BLaER1 treated with 17β-estradiol and CSF1 and Interleukin-3, amounts not matched to agents 10 nM and 100 nM (cell line): ENCODE results near the gene CLEC16A.
"Not testable (repeated sequence)": the region's sequence is repeated elsewhere in the genome, so short reads cannot be mapped to it uniquely, and the experiment has no call there.

ENCODE experiments used
- H3K27ac ChIP-seq, 11 experiments: shearing (Covaris generic); formaldehyde crosslinking; 2 replicates each; pipeline ENCODE4 v1.8.1; 2022
- H3K27me3 ChIP-seq, 11 experiments: shearing (Covaris generic); formaldehyde crosslinking; 2 replicates each; pipeline ENCODE4 v1.8.1; 2022
- H3K36me3 ChIP-seq, 11 experiments: shearing (Covaris generic); formaldehyde crosslinking; 2 replicates each; pipeline ENCODE4 v1.8.1; 2022
- H3K4me1 ChIP-seq, 10 experiments: shearing (Covaris generic); formaldehyde crosslinking; 2 replicates each; pipeline ENCODE4 v1.8.1; 2022
- H3K4me2 ChIP-seq, 11 experiments: shearing (Covaris generic); formaldehyde crosslinking; 2 replicates each; pipeline ENCODE4 v1.8.1; 2022
- H3K4me3 ChIP-seq, 10 experiments: shearing (Covaris generic); formaldehyde crosslinking; 2 replicates each; pipeline ENCODE4 v1.8.1; 2022
- H3K9ac ChIP-seq, 11 experiments: shearing (Covaris generic); formaldehyde crosslinking; 2 replicates each; pipeline ENCODE4 v1.8.1; 2022
- H3K9me3 ChIP-seq, 11 experiments: shearing (Covaris generic); formaldehyde crosslinking; replicated peaks in 1 of 11; 2 replicates each; pipeline ENCODE4 v1.8.1; 2022
- H4K20me1 ChIP-seq, 11 experiments: shearing (Covaris generic); formaldehyde crosslinking; 2 replicates each; pipeline ENCODE4 v1.8.1; 2022
- Cebpa-rat ChIP-seq, 11 experiments: shearing (Covaris generic); IDR thresholded peaks; 2 replicates each; pipeline ENCODE4 v1.8.1; 2022

CLEC16A gene

DNA sequence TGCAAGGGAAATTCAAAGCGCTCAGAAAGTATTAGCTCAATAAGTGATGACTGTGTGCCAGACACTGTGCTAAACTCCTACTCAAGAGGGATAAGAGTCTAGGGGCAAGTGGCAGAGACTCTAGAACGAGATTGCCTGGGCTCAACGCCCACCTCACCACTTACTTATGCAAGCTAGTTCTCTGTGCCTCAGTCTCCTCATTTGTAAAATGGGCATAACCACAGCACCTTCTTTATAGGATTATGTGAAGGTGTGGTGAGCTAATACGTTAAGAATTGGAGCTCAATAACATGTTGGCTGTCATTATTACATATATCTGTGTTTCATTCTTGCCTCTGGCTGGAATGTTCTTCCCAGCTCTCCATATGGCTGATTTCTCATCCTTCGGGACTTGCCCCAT lies 17.5 kb upstream of the CLEC16A start:
- H3K4me3 ChIP-seq: no peak overlapping the region
- peaks cover 16 to 52% (median 27%) of the 10 kb centered on the region in 10 experiments; a peak in 19 of 20 replicates for H3K4me1 ChIP-seq
- peaks cover 68 to 100% (median 78%) of the 10 kb centered on the region in 11 experiments for H3K36me3 ChIP-seq

GRCh38 chr16:10927497-10928112 lies 16.8 kb upstream of the CLEC16A start:
- Histone ChIP-seq H3K9ac (no peak overlapping the region), H3K27me3 (no peaks in the 10 kb centered on the region), H4K20me1 (peaks cover 55 to 99% (median 80%) of the 10 kb centered on the region in 11 experiments; a peak in 21 of 22 replicates), H3K4me2 (no peak overlapping the region), H3K4me3 (no peak overlapping the region), H3K27ac (no peak overlapping the region), H3K4me1 (peaks cover 12 to 47% (median 28%) of the 10 kb centered on the region in 10 experiments; a peak in 18 of 20 replicates), H3K9me3 (no peaks in the 10 kb centered on the region), H3K36me3 (peaks cover 64 to 93% (median 76%) of the 10 kb centered on the region in 11 experiments)
- no peak for TF ChIP-seq Cebpa-rat (IDR thresholded peaks at IDR 0.05)

More for the DNA sequence above, 17.5 kb upstream of the CLEC16A start:
- no peak for TF ChIP-seq Cebpa-rat (IDR thresholded peaks at IDR 0.05)
- Histone ChIP-seq H3K27ac (no peak overlapping the region), H3K27me3 (no peaks in the 10 kb centered on the region), H3K4me2 (no peak overlapping the region), H3K9ac (no peak overlapping the region), H3K9me3 (no peaks in the 10 kb centered on the region), H4K20me1 (peaks cover 53 to 99% (median 79%) of the 10 kb centered on the region in 11 experiments; a peak in 21 of 22 replicates)

- Histone ChIP-seq H4K20me1 (peaks cover 61 to 100% (median 85%) of the 10 kb centered on the region in 11 experiments; a peak in 21 of 22 replicates), H3K4me2 (peak overlapping the region in 5 of 11 experiments; percentile 25 to 54 (median 29); a peak in 5 of 22 replicates), H3K36me3 (peaks cover 52 to 93% (median 73%) of the 10 kb centered on the region in 11 experiments), H3K4me1 (peaks cover 19 to 48% (median 37%) of the 10 kb centered on the region in 10 experiments; a peak in 19 of 20 replicates), H3K9ac (0 out of 22 replicates have a peak overlapping the region, but pooled peaks of 1 of the 11 experiments have one; percentile 18)
- H3K9me3 ChIP-seq, H3K27me3 ChIP-seq, H3K27ac ChIP-seq, H3K4me3 ChIP-seq: not testable (repeated sequence)
Measured at GRCh38 chr16:10929097-10929496, 15.3 kb upstream of the CLEC16A start.

- Histone ChIP-seq H3K4me3 (no peak overlapping the region), H3K9me3 (no peaks in the 10 kb centered on the region), H3K36me3 (peaks cover 50 to 93% (median 72%) of the 10 kb centered on the region in 11 experiments), H3K4me1 (peaks cover 29 to 54% (median 47%) of the 10 kb centered on the region in 10 experiments), H3K27ac (peak overlapping the region in 4 of 11 experiments; percentile 1 to 16 (median 12); a peak in 3 of 22 replicates), H4K20me1 (peaks cover 67 to 100% (median 88%) of the 10 kb centered on the region in 11 experiments), H3K4me2 (peak overlapping the region; percentile 1 to 54 (median 25); a peak in 13 of 22 replicates), H3K27me3 (no peaks in the 10 kb centered on the region), H3K9ac (peak overlapping the region in 3 of 11 experiments; percentile 20 to 35 (median 26); a peak in 1 of 22 replicates)
- no peak for TF ChIP-seq Cebpa-rat (IDR thresholded peaks at IDR 0.05)
Measured at GRCh38 chr16:10929853-10930754, 14.3 kb upstream of the CLEC16A start.

- Histone ChIP-seq H3K9ac (0 out of 22 replicates have a peak overlapping the region, but pooled peaks of 1 of the 11 experiments have one; percentile 20), H3K4me2 (no peak overlapping the region), H4K20me1 (peaks cover 66 to 100% (median 88%) of the 10 kb centered on the region in 11 experiments), H3K27ac (no peak overlapping the region), H3K27me3 (no peaks in the 10 kb centered on the region), H3K36me3 (peaks cover 49 to 89% (median 66%) of the 10 kb centered on the region in 11 experiments), H3K4me3 (no peak overlapping the region), H3K9me3 (no peaks in the 10 kb centered on the region), H3K4me1 (peaks cover 36 to 58% (median 52%) of the 10 kb centered on the region in 10 experiments)
- TF ChIP-seq Cebpa-rat (IDR thresholded peaks at IDR 0.05): no peak
Measured at GRCh38 chr16:10930755-10931093, 13.6 kb upstream of the CLEC16A start.

- Histone ChIP-seq H4K20me1 (peaks cover 70 to 100% (median 87%) of the 10 kb centered on the region in 11 experiments), H3K4me3 (no peak overlapping the region), H3K9me3 (no peaks in the 10 kb centered on the region), H3K4me1 (peaks cover 40 to 63% (median 56%) of the 10 kb centered on the region in 10 experiments), H3K27ac (no peak overlapping the region), H3K4me2 (no peak overlapping the region), H3K36me3 (peaks cover 49 to 85% (median 65%) of the 10 kb centered on the region in 11 experiments), H3K27me3 (no peaks in the 10 kb centered on the region), H3K9ac (0 out of 22 replicates have a peak overlapping the region, but pooled peaks of 1 of the 11 experiments have one; percentile 20)
- TF ChIP-seq Cebpa-rat (IDR thresholded peaks at IDR 0.05): no peak
Measured at GRCh38 chr16:10931134-10931533, 13.2 kb upstream of the CLEC16A start.

DNA sequence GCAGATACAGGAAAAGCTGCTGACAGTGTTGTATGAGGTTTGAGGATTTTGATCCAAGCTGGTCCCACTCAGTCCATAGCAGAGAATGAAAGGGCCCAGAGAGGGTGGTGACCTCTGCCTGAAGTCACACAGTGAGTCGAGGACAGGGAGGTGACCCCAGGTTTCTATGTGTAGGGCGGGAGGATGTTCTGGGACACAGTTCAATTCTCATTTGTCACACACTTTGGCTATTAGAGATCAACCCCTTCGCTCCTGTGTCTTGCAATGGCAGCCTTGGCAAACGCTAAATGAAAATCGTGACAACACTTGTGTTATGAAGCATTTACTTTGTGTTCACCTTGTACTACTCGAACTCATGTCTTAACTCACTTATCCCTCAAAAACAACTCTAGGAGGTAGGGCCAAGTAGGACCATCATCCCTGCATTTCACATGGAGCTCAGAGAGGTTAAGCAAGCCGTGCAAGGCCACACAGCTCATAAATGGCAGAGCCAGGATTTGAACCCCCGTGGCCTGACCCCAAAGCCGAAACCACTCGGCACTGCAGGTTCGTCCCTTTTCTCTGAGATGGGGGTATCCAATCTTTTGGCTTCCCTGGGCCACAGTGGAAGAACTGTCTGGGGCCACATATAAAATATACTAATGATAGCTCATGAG lies 12.3 kb upstream of the CLEC16A start:
- H3K36me3 ChIP-seq: peaks cover 46 to 76% (median 57%) of the 10 kb centered on the region in 11 experiments
- no peak for TF ChIP-seq Cebpa-rat (IDR thresholded peaks at IDR 0.05)
- H3K9ac ChIP-seq: no peak overlapping the region

GRCh38 chr16:10932959-10933710 lies 11.2 kb upstream of the CLEC16A start:
- no peak for TF ChIP-seq Cebpa-rat (IDR thresholded peaks at IDR 0.05)
- no peaks in the 10 kb centered on the region for H3K27me3 ChIP-seq
- H4K20me1 ChIP-seq: peaks cover 80 to 100% (median 100%) of the 10 kb centered on the region in 11 experiments
- peaks cover 60 to 83% (median 76%) of the 10 kb centered on the region in 10 experiments for H3K4me1 ChIP-seq
- no peak overlapping the region for H3K4me3 ChIP-seq
- H3K9ac ChIP-seq: peak overlapping the region in 4 of 11 experiments; percentile 15 to 28 (median 22); a peak in 3 of 22 replicates
- no peaks in the 10 kb centered on the region for H3K9me3 ChIP-seq
- H3K4me2 ChIP-seq: peak overlapping the region in 10 of 11 experiments; percentile 2 to 45 (median 14); a peak in 12 of 22 replicates
- peak overlapping the region in 8 of 11 experiments; percentile 9 to 40 (median 33); a peak in 11 of 22 replicates for H3K27ac ChIP-seq
- peaks cover 36 to 72% (median 47%) of the 10 kb centered on the region in 11 experiments for H3K36me3 ChIP-seq

More for the DNA sequence above, 12.3 kb upstream of the CLEC16A start:
- Histone ChIP-seq H3K4me2 (no peak overlapping the region), H3K9me3 (no peaks in the 10 kb centered on the region), H3K4me3 (no peak overlapping the region), H4K20me1 (peaks cover 78 to 100% (median 97%) of the 10 kb centered on the region in 11 experiments), H3K27ac (no peak overlapping the region), H3K4me1 (peaks cover 49 to 72% (median 66%) of the 10 kb centered on the region in 10 experiments), H3K27me3 (no peaks in the 10 kb centered on the region)
